ENCODE data around the gene TBX1. TPM values are rescaled to one million over a fixed set of nuclear protein-coding genes. Genes with fewer than 3 reads are reported as not detected.

TBX1 gene
- total and polyA plus RNA-seq, 10 of the 15 experiments (the other 5 are each of a cell fraction or from before 2014, with no cell fraction given), result not detected

- DNase-seq (ENCODE audit: low read depth, low spot score) (no peak), FAIRE-seq (no peak), ATAC-seq (no peak)
- ChIA-PET SMC1A (ENCODE audit: uncharacterized antibody, unreplicated experiment) (no interaction called here), CTCF (no interaction called here), POLR2A (no interaction called here), RAD21 (ENCODE audit: unreplicated experiment) (no interaction called here)
- Histone ChIP-seq H3K36me3 (ENCODE audit: control insufficient read depth in 2 of 2, insufficient read depth in 2 of 2, low read length in 1 of 2) (peaks cover 0 to 2% of the 10 kb centered on the region in 2 experiments; a peak in 1 of 4 replicates), H3K9ac (ENCODE audit: control insufficient read depth, insufficient read depth, low read length) (no peak overlapping the region), H3K9me3 (replicated peaks; ENCODE audit: control insufficient read depth, insufficient read depth, low read length) (no peaks in the 10 kb centered on the region), H4K20me1 (ENCODE audit: control insufficient read depth, insufficient read depth) (no peaks in the 10 kb centered on the region), H2AFZ (ENCODE audit: control insufficient read depth, low read depth, low read length) (no peak overlapping the region), H3K27ac (ENCODE audit: control insufficient read depth, insufficient read depth) (no peak overlapping the region), H3K4me3 (no peak overlapping the region), H3K4me2 (ENCODE audit: control insufficient read depth, insufficient read depth) (no peak overlapping the region), H3K79me2 (ENCODE audit: control insufficient read depth, insufficient read depth, low read length) (no peaks in the 10 kb centered on the region), H3K27me3 (replicated peaks in 1 of 2; ENCODE audit: control insufficient read depth in 2 of 2, insufficient read depth in 2 of 2, low read length in 1 of 2) (no peaks in the 10 kb centered on the region), H3K4me1 (ENCODE audit: control insufficient read depth, insufficient read depth, low read length) (no peaks in the 10 kb centered on the region)
- TF ChIP-seq SREBF2 (IDR thresholded peaks at IDR 0.05; ENCODE audit: low read length) (no peak), TCF12 (IDR thresholded peaks at IDR 0.05; ENCODE audit: low read depth, low read length) (no peak), ZSCAN29 (IDR thresholded peaks at IDR 0.05) (no peak), TBL1XR1 (IDR thresholded peaks at IDR 0.05; ENCODE audit: low read depth, low read length) (no peak)
- in situ Hi-C loops (cut with MboI), result no loop called here
- WGBS (ENCODE audit: insufficient coverage, insufficient replicate concordance, low lambda C conversion rate, missing lambda C conversion rate), result 82% methylated on average over 21 of the region's 23 CpGs
- no TSS peak for BruUV-seq (replicated peaks)
- intact Hi-C loops (cut with micrococcal nuclease; ENCODE audit: unreplicated experiment), result no loop called here
Observed at GRCh38 chr22:19810381-19811201, 50.0 kb downstream of the TBX1 start.

- no peak overlapping the region for H3K27ac ChIP-seq (ENCODE audit: control insufficient read depth, insufficient read depth)
- ChIA-PET CTCF (no interaction called here), RAD21 (ENCODE audit: unreplicated experiment) (no interaction called here), POLR2A (no interaction called here), SMC1A (ENCODE audit: uncharacterized antibody, unreplicated experiment) (no interaction called here)
- in situ Hi-C loops (cut with MboI), result no loop called here
- H3K4me3 ChIP-seq, result no peak overlapping the region
- no peak overlapping the region for H3K9ac ChIP-seq (ENCODE audit: control insufficient read depth, insufficient read depth, low read length)
- H3K4me1 ChIP-seq (ENCODE audit: control insufficient read depth, insufficient read depth, low read length), result no peaks in the 10 kb centered on the region
- no peak overlapping the region for H2AFZ ChIP-seq (ENCODE audit: control insufficient read depth, low read depth, low read length)
- FAIRE-seq (no peak), ATAC-seq (no peak), DNase-seq (ENCODE audit: low read depth, low spot score) (no peak)
- intact Hi-C loops (cut with micrococcal nuclease; ENCODE audit: unreplicated experiment), result no loop called here
- no peaks in the 10 kb centered on the region for H3K79me2 ChIP-seq (ENCODE audit: control insufficient read depth, insufficient read depth, low read length)
- H3K9me3 ChIP-seq (replicated peaks; ENCODE audit: control insufficient read depth, insufficient read depth, low read length), result no peaks in the 10 kb centered on the region
- BruUV-seq (replicated peaks), result no TSS peak
- H3K36me3 ChIP-seq (ENCODE audit: control insufficient read depth in 2 of 2, insufficient read depth in 2 of 2, low read length in 1 of 2), result peaks cover 0 to 2% of the 10 kb centered on the region in 2 experiments; a peak in 1 of 4 replicates
- H3K4me2 ChIP-seq (ENCODE audit: control insufficient read depth, insufficient read depth), result no peak overlapping the region
- 86% methylated on average over 12 of the region's 12 CpGs for WGBS (ENCODE audit: insufficient coverage, insufficient replicate concordance, low lambda C conversion rate, missing lambda C conversion rate)
- H3K27me3 ChIP-seq (replicated peaks in 1 of 2; ENCODE audit: control insufficient read depth in 2 of 2, insufficient read depth in 2 of 2, low read length in 1 of 2), result no peaks in the 10 kb centered on the region
- no peaks in the 10 kb centered on the region for H4K20me1 ChIP-seq (ENCODE audit: control insufficient read depth, insufficient read depth)
- no peak for TF ChIP-seq HDGF (IDR thresholded peaks at IDR 0.05)
- no peak for TF ChIP-seq ESRRA (IDR thresholded peaks at IDR 0.05; ENCODE audit: low read length)
- TF ChIP-seq, protein P1, sequence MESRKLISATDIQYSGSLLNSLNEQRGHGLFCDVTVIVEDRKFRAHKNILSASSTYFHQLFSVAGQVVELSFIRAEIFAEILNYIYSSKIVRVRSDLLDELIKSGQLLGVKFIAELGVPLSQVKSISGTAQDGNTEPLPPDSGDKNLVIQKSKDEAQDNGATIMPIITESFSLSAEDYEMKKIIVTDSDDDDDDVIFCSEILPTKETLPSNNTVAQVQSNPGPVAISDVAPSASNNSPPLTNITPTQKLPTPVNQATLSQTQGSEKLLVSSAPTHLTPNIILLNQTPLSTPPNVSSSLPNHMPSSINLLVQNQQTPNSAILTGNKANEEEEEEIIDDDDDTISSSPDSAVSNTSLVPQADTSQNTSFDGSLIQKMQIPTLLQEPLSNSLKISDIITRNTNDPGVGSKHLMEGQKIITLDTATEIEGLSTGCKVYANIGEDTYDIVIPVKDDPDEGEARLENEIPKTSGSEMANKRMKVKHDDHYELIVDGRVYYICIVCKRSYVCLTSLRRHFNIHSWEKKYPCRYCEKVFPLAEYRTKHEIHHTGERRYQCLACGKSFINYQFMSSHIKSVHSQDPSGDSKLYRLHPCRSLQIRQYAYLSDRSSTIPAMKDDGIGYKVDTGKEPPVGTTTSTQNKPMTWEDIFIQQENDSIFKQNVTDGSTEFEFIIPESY (IDR thresholded peaks at IDR 0.05), result no peak
- no peak for TF ChIP-seq IRF5 (IDR thresholded peaks at IDR 0.05; ENCODE audit: borderline replicate concordance)
- TF ChIP-seq ZSCAN29 (IDR thresholded peaks at IDR 0.05), result no peak
- no peak for TF ChIP-seq E2F8 (IDR thresholded peaks at IDR 0.05; ENCODE audit: low read depth, partially characterized antibody)
Observed at GRCh38 chr22:19811211-19811621, 50.6 kb downstream of the TBX1 start.
